ENCODE data around the gene HDAC4. TPM values are rescaled to one million over a fixed set of nuclear protein-coding genes. Genes with fewer than 3 reads are reported as not detected.

HDAC4 gene
- total and polyA plus RNA-seq, 2 donors from 2014 or later = 2.2 to 56.8 TPM

DNA sequence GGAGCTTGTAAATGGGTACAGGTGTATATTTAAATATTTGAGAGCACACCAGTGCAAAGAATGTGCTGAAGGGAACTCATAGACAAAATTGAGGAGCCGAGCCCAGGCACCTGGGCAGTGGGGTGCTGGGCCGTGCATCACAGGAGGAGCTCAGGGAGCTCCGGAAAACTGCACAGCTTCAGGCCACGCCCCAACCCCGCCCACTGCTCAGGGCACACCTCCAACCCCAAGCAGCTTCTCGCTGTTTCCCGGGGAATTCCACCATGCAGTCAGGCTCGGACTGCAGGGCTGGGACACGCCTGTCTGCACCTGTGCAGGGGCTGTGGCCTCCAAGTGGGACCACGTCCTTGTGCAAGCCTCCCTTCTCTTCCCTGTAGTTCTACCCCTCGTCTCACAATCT lies 243.0 kb downstream of the HDAC4 start:
- Histone ChIP-seq H3K36me3 (ENCODE audit: control insufficient read depth in 2 of 3, insufficient read depth in 3 of 3, low read length in 3 of 3) (peaks cover 0 to 14% (median 5%) of the 10 kb centered on the region in 3 donors), H3K9ac (ENCODE audit: low read length in 3 of 3) (no peak overlapping the region), H3K27ac (ENCODE audit: low read depth in 2 of 2, low read length in 2 of 2) (no peak overlapping the region), H3K27me3 (ENCODE audit: control insufficient read depth, insufficient read depth, low read length) (no peaks in the 10 kb centered on the region), H3K9me3 (ENCODE audit: control insufficient read depth in 2 of 3, insufficient read depth in 1 of 3, low read length in 3 of 3) (no peaks in the 10 kb centered on the region), H3K4me3 (ENCODE audit: low read length in 3 of 3) (no peak overlapping the region), H3K4me1 (ENCODE audit: control insufficient read depth in 2 of 3, insufficient read depth in 2 of 3, low read depth in 1 of 3, low read length in 3 of 3) (no peaks in the 10 kb centered on the region)
- FAIRE-seq (no peak), DNase-seq (peak; percentile 57 to 75 (median 68))
- TF ChIP-seq, protein P1, sequence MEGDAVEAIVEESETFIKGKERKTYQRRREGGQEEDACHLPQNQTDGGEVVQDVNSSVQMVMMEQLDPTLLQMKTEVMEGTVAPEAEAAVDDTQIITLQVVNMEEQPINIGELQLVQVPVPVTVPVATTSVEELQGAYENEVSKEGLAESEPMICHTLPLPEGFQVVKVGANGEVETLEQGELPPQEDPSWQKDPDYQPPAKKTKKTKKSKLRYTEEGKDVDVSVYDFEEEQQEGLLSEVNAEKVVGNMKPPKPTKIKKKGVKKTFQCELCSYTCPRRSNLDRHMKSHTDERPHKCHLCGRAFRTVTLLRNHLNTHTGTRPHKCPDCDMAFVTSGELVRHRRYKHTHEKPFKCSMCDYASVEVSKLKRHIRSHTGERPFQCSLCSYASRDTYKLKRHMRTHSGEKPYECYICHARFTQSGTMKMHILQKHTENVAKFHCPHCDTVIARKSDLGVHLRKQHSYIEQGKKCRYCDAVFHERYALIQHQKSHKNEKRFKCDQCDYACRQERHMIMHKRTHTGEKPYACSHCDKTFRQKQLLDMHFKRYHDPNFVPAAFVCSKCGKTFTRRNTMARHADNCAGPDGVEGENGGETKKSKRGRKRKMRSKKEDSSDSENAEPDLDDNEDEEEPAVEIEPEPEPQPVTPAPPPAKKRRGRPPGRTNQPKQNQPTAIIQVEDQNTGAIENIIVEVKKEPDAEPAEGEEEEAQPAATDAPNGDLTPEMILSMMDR (IDR thresholded peaks at IDR 0.05; ENCODE audit: borderline replicate concordance, extremely low read depth, insufficient read depth) = no peak
- intact Hi-C loops (cut with DNase I) = no loop called here

DNA sequence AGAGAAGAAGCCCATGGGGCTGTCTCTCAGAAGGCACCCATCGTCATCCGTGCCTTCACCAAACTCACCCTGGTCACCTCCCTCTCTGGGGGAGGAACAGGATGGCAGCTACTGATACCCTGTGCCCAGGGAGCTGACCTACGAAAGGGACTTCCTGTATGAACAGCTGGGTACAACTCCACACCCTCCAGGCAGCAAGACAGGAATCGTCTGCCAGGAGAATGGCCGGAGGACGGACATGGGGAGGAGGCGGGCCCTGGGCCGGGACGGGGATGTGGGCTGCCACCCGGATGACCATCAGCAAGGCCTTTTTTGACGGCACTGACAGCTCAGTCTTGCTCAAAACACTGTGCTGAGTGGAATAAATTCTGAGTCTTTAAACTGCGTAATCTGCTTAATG lies 243.6 kb downstream of the HDAC4 start:
- H3K27ac ChIP-seq (ENCODE audit: low read depth in 2 of 2, low read length in 2 of 2) = no peak overlapping the region
- DNase-seq (peak in 3 of 5 donors; percentile 17 to 63 (median 41)), FAIRE-seq (no peak)
- H3K36me3 ChIP-seq (ENCODE audit: control insufficient read depth in 2 of 3, insufficient read depth in 3 of 3, low read length in 3 of 3) = peaks cover 0 to 14% (median 5%) of the 10 kb centered on the region in 3 donors
- TF ChIP-seq, protein P1 (IDR thresholded peaks at IDR 0.05; ENCODE audit: borderline replicate concordance, extremely low read depth, insufficient read depth) = no peak
- no peak overlapping the region for H3K9ac ChIP-seq (ENCODE audit: low read length in 3 of 3)
- intact Hi-C loops (cut with DNase I) = no loop called here
- H3K9me3 ChIP-seq (ENCODE audit: control insufficient read depth in 2 of 3, insufficient read depth in 1 of 3, low read length in 3 of 3) = no peaks in the 10 kb centered on the region
- no peaks in the 10 kb centered on the region for H3K27me3 ChIP-seq (ENCODE audit: control insufficient read depth, insufficient read depth, low read length)
- H3K4me3 ChIP-seq (ENCODE audit: low read length in 3 of 3) = no peak overlapping the region
- no peaks in the 10 kb centered on the region for H3K4me1 ChIP-seq (ENCODE audit: control insufficient read depth in 2 of 3, insufficient read depth in 2 of 3, low read depth in 1 of 3, low read length in 3 of 3)

DNA sequence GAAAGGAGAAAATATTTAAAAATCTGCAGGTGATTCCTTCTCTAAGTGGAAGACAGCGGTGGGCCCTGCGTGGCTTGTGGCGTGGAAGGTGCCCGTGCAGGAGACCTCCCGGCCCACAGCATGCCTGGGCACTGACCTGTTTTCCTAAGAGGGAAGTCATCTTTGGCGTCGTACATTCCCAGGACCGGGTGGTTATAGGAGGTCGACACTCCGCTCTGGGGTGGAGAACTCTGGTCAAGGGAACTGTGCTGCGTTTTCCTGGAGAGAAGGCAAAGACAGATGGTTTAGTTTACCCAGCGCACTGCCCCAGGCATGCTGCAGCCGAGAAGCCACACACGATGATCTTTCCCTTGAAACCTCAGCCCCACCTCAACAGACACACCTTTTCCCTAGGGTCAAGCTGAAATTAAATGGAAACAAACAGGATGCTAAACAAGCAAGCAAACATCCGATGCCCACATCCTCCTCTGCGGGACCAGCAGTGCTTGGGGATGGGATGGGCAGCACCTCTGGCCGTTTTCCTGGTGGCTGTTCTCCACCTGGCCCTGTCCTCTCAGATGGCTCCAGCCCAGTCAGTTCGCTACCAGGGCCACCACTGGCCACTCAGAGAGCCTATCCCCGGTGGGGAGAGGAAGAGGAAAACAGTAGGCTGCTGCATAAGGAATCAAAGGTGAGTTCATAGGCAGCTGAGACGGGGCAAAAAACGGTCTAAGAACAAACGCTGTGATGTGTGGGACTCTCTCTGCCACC lies 244.1 kb downstream of the HDAC4 start:
- peaks cover 0 to 14% (median 5%) of the 10 kb centered on the region in 3 donors for H3K36me3 ChIP-seq (ENCODE audit: control insufficient read depth in 2 of 3, insufficient read depth in 3 of 3, low read length in 3 of 3)
- H3K4me3 ChIP-seq (ENCODE audit: low read length in 3 of 3) = no peak overlapping the region
- TF ChIP-seq, protein P1 (IDR thresholded peaks at IDR 0.05; ENCODE audit: borderline replicate concordance, extremely low read depth, insufficient read depth) = no peak
- intact Hi-C loops (cut with DNase I) = no loop called here
- no peak overlapping the region for H3K9ac ChIP-seq (ENCODE audit: low read length in 3 of 3)
- H3K27ac ChIP-seq (ENCODE audit: low read depth in 2 of 2, low read length in 2 of 2) = no peak overlapping the region
- H3K9me3 ChIP-seq (ENCODE audit: control insufficient read depth in 2 of 3, insufficient read depth in 1 of 3, low read length in 3 of 3) = no peaks in the 10 kb centered on the region
- H3K27me3 ChIP-seq (ENCODE audit: control insufficient read depth, insufficient read depth, low read length) = no peaks in the 10 kb centered on the region
- FAIRE-seq = no peak
- no peaks in the 10 kb centered on the region for H3K4me1 ChIP-seq (ENCODE audit: control insufficient read depth in 2 of 3, insufficient read depth in 2 of 3, low read depth in 1 of 3, low read length in 3 of 3)
- DNase-seq = peak in 2 of 5 donors; percentile 20 to 42
